Astrocyte of the spinal cord (primary cell): ENCODE results near the gene KDM3B.

Experiments
- DNase-seq: peaks from one replicate; pipeline ENCODE4 v3.0.0; 2011; ENCODE audit warnings: low read depth, low spot score
- H3K4me3 ChIP-seq: 2 replicates; pipeline ENCODE4 v1.5.1; 2011; ENCODE audit warnings: low read depth, mild to moderate bottlenecking, low read length, moderate library complexity
- in situ Hi-C: cut with HindIII; loops from 2 replicates; pipeline ENCODE4 v1.10.0; 2017; ENCODE audit warnings: low sequenced_read_pairs
- TF ChIP-seq, protein P1 (sequence below): IDR thresholded peaks from 2 replicates; pipeline ENCODE4 v1.5.1; 2012; ENCODE audit warnings: low read depth, mild to moderate bottlenecking, low read length, inconsistent platforms

The KDM3B gene

DNA sequence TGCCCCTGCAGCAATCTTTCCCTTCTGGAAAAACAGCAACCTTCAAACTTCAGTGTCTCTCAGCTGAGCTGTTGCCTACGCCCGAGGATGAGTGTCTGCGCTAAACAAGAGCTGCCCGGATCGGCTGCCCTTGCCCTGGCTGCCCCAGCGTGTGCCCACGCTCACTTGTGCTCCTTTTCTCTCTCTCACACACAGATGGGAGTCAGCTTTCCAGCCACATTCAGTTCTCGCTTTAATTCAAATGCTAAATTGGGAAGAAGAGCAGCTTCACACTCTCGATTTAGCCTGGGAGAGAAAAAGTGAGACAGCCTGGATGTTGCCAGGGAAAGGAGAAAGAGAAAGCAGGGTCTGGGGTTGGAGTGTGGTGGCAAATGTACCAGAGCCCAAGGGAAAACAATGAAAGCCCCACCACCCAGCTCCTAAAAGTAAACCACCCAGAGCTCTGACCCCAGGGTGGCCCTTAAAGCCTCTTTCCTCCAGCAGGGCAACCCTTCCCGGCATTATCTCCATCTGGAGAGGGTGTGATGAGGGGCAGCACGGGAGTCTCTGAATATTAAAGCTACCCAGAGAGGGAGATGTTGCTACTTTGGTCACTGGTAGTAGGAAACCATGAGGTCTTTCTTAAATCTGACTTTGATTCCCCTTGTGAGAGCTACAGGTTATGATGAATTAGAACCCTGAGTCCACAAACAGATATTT lies 102.9 kb downstream of the KDM3B start:
- in situ Hi-C loops: no loop called here
- TF ChIP-seq, protein P1, sequence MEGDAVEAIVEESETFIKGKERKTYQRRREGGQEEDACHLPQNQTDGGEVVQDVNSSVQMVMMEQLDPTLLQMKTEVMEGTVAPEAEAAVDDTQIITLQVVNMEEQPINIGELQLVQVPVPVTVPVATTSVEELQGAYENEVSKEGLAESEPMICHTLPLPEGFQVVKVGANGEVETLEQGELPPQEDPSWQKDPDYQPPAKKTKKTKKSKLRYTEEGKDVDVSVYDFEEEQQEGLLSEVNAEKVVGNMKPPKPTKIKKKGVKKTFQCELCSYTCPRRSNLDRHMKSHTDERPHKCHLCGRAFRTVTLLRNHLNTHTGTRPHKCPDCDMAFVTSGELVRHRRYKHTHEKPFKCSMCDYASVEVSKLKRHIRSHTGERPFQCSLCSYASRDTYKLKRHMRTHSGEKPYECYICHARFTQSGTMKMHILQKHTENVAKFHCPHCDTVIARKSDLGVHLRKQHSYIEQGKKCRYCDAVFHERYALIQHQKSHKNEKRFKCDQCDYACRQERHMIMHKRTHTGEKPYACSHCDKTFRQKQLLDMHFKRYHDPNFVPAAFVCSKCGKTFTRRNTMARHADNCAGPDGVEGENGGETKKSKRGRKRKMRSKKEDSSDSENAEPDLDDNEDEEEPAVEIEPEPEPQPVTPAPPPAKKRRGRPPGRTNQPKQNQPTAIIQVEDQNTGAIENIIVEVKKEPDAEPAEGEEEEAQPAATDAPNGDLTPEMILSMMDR: no peak

DNA sequence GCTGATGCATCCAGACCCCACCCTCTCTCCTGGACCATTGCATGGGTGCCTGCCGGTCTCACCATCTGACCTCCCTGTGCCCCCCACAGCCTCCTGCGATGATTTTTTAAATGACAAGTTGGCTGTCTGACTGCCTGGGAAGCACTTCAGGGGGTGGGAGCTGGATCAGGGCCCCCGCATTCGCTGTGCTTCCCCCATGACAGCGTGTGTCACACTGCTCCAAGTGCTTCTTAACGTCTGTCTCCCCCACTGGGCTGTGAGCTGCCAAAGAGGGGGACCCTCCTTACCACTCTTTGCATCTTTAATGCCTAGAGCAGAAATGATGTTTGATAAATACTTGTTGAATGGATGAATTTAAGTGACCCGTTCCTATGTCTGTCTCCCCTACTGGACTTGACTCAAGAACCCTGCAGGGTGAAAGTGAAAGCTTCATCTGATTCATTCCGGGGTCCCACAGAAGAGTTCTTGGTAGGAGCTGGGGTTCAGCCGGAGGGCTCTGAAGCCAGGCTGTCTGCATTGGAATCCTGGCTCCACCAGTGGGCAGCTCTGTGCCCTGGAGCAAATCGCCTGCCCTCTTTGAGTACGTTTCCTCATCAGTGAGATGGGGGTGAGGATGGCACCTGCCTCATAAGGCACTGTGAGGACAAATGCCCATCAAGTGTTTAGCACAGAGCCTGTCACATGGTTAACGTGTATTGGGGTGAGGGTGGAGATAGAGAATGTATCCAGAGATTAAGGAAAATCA lies 105.2 kb downstream of the KDM3B start:
- in situ Hi-C loops: no loop called here
- TF ChIP-seq, protein P1: no peak
- H3K4me3 ChIP-seq: no peak overlapping the region
- no peak for DNase-seq

More for the DNA sequence above, 102.9 kb downstream of the KDM3B start:
- no peak for DNase-seq
- no peak overlapping the region for H3K4me3 ChIP-seq

DNA sequence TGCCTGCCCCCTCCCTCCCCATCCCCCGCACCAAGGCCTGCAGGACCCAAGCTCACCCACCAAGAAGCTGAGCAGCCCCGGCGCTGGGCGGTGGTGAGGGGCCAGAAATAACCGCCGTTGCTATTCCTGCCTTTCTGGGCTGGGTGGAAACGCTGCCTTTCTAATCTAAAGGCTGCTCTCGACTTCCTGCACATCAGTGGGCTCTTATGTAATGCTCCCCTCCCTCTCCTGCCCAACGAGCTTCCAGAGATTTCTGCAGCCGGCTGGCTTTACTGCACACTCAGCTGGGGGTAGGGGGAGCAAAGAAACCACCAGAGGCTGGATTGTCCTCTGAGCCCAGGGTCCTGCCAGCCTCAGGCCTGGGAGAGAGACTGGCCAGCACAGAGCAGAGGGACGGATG lies 105.9 kb downstream of the KDM3B start:
- H3K4me3 ChIP-seq: no peak overlapping the region
- in situ Hi-C loops: no loop called here
- no peak for DNase-seq
- TF ChIP-seq, protein P1: no peak

DNA sequence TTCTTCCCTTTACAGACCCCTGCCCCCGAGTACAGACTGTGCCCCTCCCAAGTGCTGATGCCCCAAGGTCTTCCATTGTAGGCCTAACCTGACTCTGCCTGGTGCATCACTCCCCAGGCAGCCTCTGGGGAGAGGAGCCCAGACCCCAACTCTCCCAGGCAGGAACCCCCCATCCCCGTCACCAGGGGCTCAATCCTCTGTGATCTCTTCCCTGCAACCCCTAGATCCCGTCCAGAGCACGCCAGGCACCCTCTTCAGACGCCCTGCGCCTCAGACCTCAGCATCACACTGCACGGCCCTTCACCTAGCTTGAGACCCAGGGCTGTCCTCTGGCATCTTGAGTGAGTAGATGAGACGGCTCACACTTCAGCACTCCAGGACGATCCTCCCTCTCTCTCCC lies 106.4 kb downstream of the KDM3B start:
- DNase-seq: no peak
- no peak overlapping the region for H3K4me3 ChIP-seq
- in situ Hi-C loops: no loop called here
- TF ChIP-seq, protein P1: no peak

DNA sequence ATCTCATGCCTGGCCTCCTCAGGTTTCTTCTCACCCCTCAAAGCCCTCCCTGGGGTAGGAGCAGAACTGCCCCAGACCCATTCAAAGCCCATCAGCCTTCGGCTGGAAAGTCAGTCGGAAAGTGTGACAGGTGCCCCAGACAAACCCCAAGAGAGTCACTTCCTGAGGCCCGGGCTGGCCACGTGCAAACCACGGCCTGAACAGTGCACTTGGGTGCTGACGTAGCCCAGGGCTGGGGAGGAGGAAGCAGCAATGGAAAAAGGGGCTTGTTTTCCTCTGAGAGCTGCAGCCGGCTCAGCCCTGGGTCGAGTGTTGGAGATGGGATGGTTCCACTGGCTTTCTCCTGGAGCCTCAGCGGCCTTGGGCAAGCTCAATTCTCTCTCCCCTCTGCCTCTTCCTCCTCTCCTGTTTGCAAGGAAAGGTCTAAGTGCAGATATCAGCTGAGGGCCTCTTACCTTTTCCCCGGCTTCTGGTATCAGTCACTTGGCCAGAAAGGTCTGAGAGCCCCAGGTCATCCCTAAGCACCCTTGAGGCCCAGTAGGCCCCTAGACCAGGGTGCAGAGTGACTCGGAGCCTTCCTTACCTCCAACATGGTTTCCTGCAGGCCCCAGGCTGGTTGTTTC lies 106.9 kb downstream of the KDM3B start:
- DNase-seq: no peak
- in situ Hi-C loops: no loop called here
- H3K4me3 ChIP-seq: no peak overlapping the region
- TF ChIP-seq, protein P1: no peak

DNA sequence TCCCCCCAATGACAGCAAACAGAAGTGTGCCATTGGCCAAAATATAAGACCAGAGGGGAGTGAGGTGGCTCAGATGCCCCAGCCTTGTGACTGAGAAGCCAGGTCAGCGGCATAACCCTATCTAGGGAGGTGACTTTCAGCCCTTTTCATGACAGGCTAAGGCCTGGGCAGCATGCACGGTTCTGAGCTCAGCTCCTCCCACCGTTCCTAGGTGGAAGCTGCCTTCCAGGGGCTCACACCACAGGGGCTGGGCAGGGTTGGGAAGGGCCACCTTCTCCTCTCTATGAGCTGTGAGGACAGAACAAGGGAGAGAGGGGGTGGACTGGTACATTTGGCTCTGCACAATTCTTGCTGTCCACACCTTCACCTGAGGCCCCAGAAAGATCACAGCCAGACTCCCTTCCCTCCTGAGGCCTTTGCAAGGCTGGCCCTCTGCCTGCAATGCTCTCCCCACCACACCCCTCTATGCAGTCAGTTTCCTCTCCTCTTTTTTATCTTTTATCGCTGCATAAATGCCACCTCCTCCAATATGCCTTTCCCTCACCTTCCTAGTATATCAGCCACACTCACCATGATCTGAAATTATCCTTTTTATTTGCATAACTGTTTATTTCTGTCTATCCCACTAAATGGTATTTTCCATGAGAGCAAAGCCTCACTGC lies 107.7 kb downstream of the KDM3B start:
- DNase-seq: no peak
- in situ Hi-C loops: no loop called here
- TF ChIP-seq, protein P1: no peak

More for the DNA sequence above, 107.7 kb downstream of the KDM3B start:
- H3K4me3 ChIP-seq: no peak overlapping the region
